ENCODE results near the gene GTPBP3.

Gene GTPBP3

DNA sequence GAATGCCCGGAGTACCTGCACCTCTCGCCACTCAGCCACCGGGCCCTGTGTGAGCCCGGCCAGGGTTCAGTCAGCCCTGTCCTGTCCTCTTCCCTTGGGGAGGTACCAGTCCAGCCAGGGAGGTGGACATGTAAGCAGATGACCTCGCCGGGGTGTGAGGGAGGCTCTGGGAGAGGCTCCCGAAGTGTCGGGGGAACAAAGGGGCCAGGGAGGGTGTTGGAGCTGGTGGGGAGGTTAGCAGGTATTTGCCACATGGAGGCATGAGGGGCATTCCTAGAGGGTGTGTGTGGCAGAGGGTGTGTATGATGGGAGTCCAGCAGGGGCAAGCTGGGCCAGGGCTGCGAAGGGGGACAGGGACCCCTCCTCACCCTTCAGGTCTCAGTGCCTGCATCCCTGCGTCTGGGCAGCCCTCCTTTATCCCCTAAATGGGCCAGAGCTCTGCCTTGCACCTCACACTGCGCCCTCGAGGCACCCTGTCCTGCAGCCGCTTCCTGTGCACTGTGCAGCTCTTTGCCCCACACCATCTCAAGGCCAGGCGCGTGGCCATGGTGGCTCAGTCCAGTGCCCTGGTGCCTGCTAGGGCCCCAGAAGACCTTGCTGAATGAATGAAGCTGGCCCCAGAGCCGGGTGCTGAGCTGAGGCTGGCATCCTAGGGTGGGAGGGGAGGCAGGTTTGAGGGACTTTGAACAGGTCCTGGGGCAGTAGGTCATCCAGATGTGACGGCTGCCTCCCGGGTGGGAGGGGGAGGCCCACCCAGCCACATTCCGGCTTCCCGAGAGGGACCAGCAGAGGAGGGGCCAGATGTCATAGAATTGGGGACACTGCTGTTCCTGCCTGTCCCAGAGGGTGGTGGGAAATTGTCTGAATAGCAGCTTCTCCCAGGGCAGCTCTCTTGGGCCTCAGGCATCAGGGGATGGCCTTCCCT lies 24.9 kb upstream of the GTPBP3 start:
- Histone ChIP-seq H3K4me3 (ENCODE audit: low read depth, low read length) (peak overlapping the region; percentile 6), H3K79me2 (ENCODE audit: control insufficient read depth, insufficient read depth, low read length, poor library complexity) (peaks cover 14% of the 10 kb centered on the region), H4K8ac (ENCODE audit: low read depth, low read length) (peak overlapping the region; percentile 24), H3K4me1 (ENCODE audit: control insufficient read depth in 1 of 2, insufficient read depth in 2 of 2, low read length in 2 of 2) (peaks cover 29 to 34% of the 10 kb centered on the region in 2 experiments), H3K9me3 (ENCODE audit: insufficient read depth, low read depth, low read length) (peaks cover 4% of the 10 kb centered on the region), H4K12ac (ENCODE audit: low read depth, low read length) (no peak overlapping the region), H3K23ac (ENCODE audit: low read length) (no peak overlapping the region), H3K79me1 (ENCODE audit: low read length) (peaks cover 14% of the 10 kb centered on the region), H3K27me3 (ENCODE audit: insufficient read depth, low read length) (no peaks in the 10 kb centered on the region), H4K91ac (ENCODE audit: low read depth, low read length) (peak overlapping the region; percentile 58), H3K18ac (ENCODE audit: low read length) (peak overlapping the region; percentile 15), H3K27ac (ENCODE audit: low read depth, low read length) (peak overlapping the region; percentile 83), H3K36me3 (ENCODE audit: control insufficient read depth in 1 of 2, insufficient read depth in 2 of 2, low read length in 2 of 2) (peaks cover 29 to 40% of the 10 kb centered on the region in 2 experiments), H3K14ac (ENCODE audit: low read length) (peak overlapping the region; percentile 17), H2AK5ac (ENCODE audit: low read length) (no peak overlapping the region), H2BK12ac (ENCODE audit: low read length) (peak overlapping the region; percentile 5), H2BK120ac (ENCODE audit: insufficient read depth, low read length, poor library complexity) (peak overlapping the region; percentile 15), H3K4ac (ENCODE audit: low read depth, low read length) (peak overlapping the region; percentile 47), H2AFZ (ENCODE audit: insufficient read depth, low read length, poor library complexity) (no peak overlapping the region), H3K9ac (ENCODE audit: low read length) (peak overlapping the region; percentile 42), H3K4me2 (ENCODE audit: low read length) (peak overlapping the region; percentile 46), H2BK5ac (ENCODE audit: low read depth, low read length, poor library complexity) (peak overlapping the region; percentile 10)
- WGBS (ENCODE audit: extremely low coverage, insufficient coverage, insufficient read length), result no CpG with 5 or more reads among the region's 20 CpGs
- no peak for DNase-seq

DNA sequence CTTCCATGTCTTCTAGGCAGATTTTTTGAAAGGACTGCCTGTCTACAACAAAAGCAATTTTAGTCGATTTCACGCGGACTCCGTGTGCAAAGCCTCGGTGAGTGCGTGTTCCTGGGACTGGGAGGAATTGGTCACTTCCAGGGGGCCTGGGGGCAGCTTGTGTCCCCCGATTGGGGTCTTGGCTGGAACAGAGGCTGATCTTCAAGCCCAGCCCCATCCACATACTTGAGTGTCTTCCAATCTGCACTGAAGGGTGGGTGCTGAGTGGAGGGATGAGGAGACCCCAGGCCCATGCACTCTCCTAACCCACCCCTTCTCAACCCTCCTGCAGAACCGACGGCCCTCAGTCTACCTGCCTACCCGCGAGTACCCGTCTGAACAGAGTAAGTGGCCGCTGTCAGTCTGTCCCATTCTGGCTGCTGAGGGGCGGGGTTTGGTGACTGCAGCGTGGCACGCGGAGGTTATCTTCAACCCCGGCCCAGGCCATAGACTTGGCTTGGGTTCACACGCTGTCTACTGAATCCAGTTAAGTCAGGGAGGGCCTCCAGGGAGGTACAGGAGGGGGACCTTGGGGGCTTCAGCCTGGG lies 23.3 kb upstream of the GTPBP3 start:
- Histone ChIP-seq H3K18ac (ENCODE audit: low read length) (peak overlapping the region; percentile 58), H3K9me3 (ENCODE audit: insufficient read depth, low read depth, low read length) (peaks cover 4% of the 10 kb centered on the region), H3K4me2 (ENCODE audit: low read length) (no peak overlapping the region), H3K27ac (ENCODE audit: low read depth, low read length) (no peak overlapping the region), H3K4ac (ENCODE audit: low read depth, low read length) (peak overlapping the region; percentile 29), H3K4me1 (ENCODE audit: control insufficient read depth in 1 of 2, insufficient read depth in 2 of 2, low read length in 2 of 2) (peaks cover 26 to 29% of the 10 kb centered on the region in 2 experiments), H3K79me1 (ENCODE audit: low read length) (peaks cover 14% of the 10 kb centered on the region), H3K14ac (ENCODE audit: low read length) (no peak overlapping the region), H3K79me2 (ENCODE audit: control insufficient read depth, insufficient read depth, low read length, poor library complexity) (peaks cover 14% of the 10 kb centered on the region), H3K9ac (ENCODE audit: low read length) (no peak overlapping the region), H3K36me3 (ENCODE audit: control insufficient read depth in 1 of 2, insufficient read depth in 2 of 2, low read length in 2 of 2) (peaks cover 39 to 46% of the 10 kb centered on the region in 2 experiments), H4K91ac (ENCODE audit: low read depth, low read length) (no peak overlapping the region), H2BK12ac (ENCODE audit: low read length) (no peak overlapping the region), H3K23ac (ENCODE audit: low read length) (no peak overlapping the region), H4K8ac (ENCODE audit: low read depth, low read length) (no peak overlapping the region), H3K4me3 (ENCODE audit: low read depth, low read length) (no peak overlapping the region), H3K27me3 (ENCODE audit: insufficient read depth, low read length) (no peaks in the 10 kb centered on the region), H4K12ac (ENCODE audit: low read depth, low read length) (no peak overlapping the region), H2AK5ac (ENCODE audit: low read length) (no peak overlapping the region), H2AFZ (ENCODE audit: insufficient read depth, low read length, poor library complexity) (no peak overlapping the region), H2BK120ac (ENCODE audit: insufficient read depth, low read length, poor library complexity) (no peak overlapping the region), H2BK5ac (ENCODE audit: low read depth, low read length, poor library complexity) (no peak overlapping the region)
- no CpG with 5 or more reads among the region's 19 CpGs for WGBS (ENCODE audit: extremely low coverage, insufficient coverage, insufficient read length)
- DNase-seq, result no peak

DNA sequence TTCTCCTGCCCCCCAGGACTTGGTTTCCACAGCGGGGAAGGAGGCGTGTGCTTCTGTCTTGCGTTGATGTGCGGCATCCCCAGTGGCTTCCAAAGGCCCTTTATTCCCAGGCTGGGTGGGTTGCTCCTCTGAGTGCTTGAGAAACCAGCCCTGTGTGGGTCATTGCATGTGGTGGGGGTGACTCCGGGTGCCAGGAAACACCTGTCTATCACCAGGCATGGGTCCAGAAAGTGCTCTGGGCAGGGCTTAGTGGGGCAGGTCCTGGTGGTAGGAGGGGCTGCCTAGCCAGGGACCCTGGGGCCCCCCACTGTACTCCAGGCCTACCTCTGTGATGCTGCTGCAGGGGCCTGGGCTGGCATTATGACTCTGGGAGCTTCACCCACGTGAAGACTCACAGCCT lies 18.4 kb upstream of the GTPBP3 start:
- Histone ChIP-seq H3K79me2 (ENCODE audit: control insufficient read depth, insufficient read depth, low read length, poor library complexity) (no peaks in the 10 kb centered on the region), H3K4me3 (ENCODE audit: low read depth, low read length) (no peak overlapping the region), H3K23ac (ENCODE audit: low read length) (no peak overlapping the region), H3K79me1 (ENCODE audit: low read length) (no peaks in the 10 kb centered on the region), H2AFZ (ENCODE audit: insufficient read depth, low read length, poor library complexity) (no peak overlapping the region), H3K4ac (ENCODE audit: low read depth, low read length) (no peak overlapping the region), H3K9ac (ENCODE audit: low read length) (no peak overlapping the region), H3K4me1 (ENCODE audit: control insufficient read depth in 1 of 2, insufficient read depth in 2 of 2, low read length in 2 of 2) (no peaks in the 10 kb centered on the region), H4K12ac (ENCODE audit: low read depth, low read length) (no peak overlapping the region), H2BK120ac (ENCODE audit: insufficient read depth, low read length, poor library complexity) (no peak overlapping the region), H4K91ac (ENCODE audit: low read depth, low read length) (no peak overlapping the region), H3K36me3 (ENCODE audit: control insufficient read depth in 1 of 2, insufficient read depth in 2 of 2, low read length in 2 of 2) (peaks cover 65 to 66% of the 10 kb centered on the region in 2 experiments), H3K9me3 (ENCODE audit: insufficient read depth, low read depth, low read length) (peaks cover 3% of the 10 kb centered on the region), H2BK12ac (ENCODE audit: low read length) (no peak overlapping the region), H2AK5ac (ENCODE audit: low read length) (no peak overlapping the region), H3K4me2 (ENCODE audit: low read length) (no peak overlapping the region), H4K8ac (ENCODE audit: low read depth, low read length) (no peak overlapping the region), H3K14ac (ENCODE audit: low read length) (no peak overlapping the region), H3K18ac (ENCODE audit: low read length) (no peak overlapping the region), H2BK5ac (ENCODE audit: low read depth, low read length, poor library complexity) (no peak overlapping the region), H3K27me3 (ENCODE audit: insufficient read depth, low read length) (no peaks in the 10 kb centered on the region), H3K27ac (ENCODE audit: low read depth, low read length) (no peak overlapping the region)
- peak in 1 of 2 donors; percentile 0 for DNase-seq
- WGBS (ENCODE audit: extremely low coverage, insufficient coverage, insufficient read length), result no CpG with 5 or more reads among the region's 6 CpGs

DNA sequence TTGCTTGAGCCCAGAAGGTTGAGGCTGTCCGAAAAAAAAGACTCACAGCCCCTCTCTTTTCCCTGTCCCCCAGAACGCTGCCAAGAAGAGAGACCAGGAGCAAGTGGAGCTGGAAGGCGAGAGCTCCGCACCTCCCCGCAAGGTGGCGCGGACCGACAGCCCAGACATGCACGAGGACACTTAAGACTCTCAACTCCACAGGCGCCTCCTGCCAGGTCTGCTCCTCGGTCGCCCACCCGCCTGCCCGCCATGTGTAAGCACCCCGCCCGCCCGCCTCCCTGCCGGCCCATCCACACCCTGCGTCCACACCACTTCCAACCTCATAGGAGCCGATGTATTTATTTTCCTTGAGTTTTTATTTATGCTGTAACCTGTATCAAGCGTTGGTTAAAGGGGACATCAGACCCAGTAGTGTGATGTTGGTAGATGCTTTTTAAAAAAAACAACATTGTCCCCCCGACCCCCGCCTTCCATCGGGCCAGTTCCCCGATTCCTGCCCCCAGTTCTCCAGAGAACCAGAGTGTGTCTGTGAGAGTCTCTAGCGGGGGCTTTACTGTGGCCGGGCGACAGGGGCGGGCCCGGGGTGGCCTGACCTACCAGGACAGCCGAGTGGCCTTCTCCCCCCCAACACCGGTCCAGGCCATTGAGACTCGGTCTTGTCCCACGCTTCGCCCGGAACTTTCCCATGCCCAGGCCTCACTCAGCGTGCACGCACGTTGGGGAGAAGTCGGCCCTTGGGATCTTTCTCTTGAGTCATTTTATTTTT lies 17.7 kb upstream of the GTPBP3 start:
- Histone ChIP-seq H2BK12ac (ENCODE audit: low read length) (no peak overlapping the region), H2BK120ac (ENCODE audit: insufficient read depth, low read length, poor library complexity) (no peak overlapping the region), H2AK5ac (ENCODE audit: low read length) (no peak overlapping the region), H3K27ac (ENCODE audit: low read depth, low read length) (no peak overlapping the region), H4K8ac (ENCODE audit: low read depth, low read length) (no peak overlapping the region), H3K18ac (ENCODE audit: low read length) (no peak overlapping the region), H3K4ac (ENCODE audit: low read depth, low read length) (no peak overlapping the region), H3K14ac (ENCODE audit: low read length) (no peak overlapping the region), H3K27me3 (ENCODE audit: insufficient read depth, low read length) (no peaks in the 10 kb centered on the region), H3K9ac (ENCODE audit: low read length) (no peak overlapping the region), H3K4me1 (ENCODE audit: control insufficient read depth in 1 of 2, insufficient read depth in 2 of 2, low read length in 2 of 2) (no peaks in the 10 kb centered on the region), H3K79me1 (ENCODE audit: low read length) (no peaks in the 10 kb centered on the region), H3K9me3 (ENCODE audit: insufficient read depth, low read depth, low read length) (no peaks in the 10 kb centered on the region), H4K91ac (ENCODE audit: low read depth, low read length) (no peak overlapping the region), H2AFZ (ENCODE audit: insufficient read depth, low read length, poor library complexity) (no peak overlapping the region), H3K4me2 (ENCODE audit: low read length) (no peak overlapping the region), H4K12ac (ENCODE audit: low read depth, low read length) (no peak overlapping the region), H3K23ac (ENCODE audit: low read length) (no peak overlapping the region), H3K36me3 (ENCODE audit: control insufficient read depth in 1 of 2, insufficient read depth in 2 of 2, low read length in 2 of 2) (peaks cover 61 to 65% of the 10 kb centered on the region in 2 experiments), H2BK5ac (ENCODE audit: low read depth, low read length, poor library complexity) (no peak overlapping the region), H3K79me2 (ENCODE audit: control insufficient read depth, insufficient read depth, low read length, poor library complexity) (no peaks in the 10 kb centered on the region), H3K4me3 (ENCODE audit: low read depth, low read length) (no peak overlapping the region)
- no CpG with 5 or more reads among the region's 40 CpGs for WGBS (ENCODE audit: extremely low coverage, insufficient coverage, insufficient read length)
- no peak for DNase-seq
